Suprapubic skin (tissue), 4 donors: ENCODE data around the gene COL15A1.

Source experiments
- CTCF ChIP-seq, 2 donors: fragments of 200-600 bp in 1 of 2; fragments of 450-650 bp in 1 of 2; sonication (generic) in 1 of 2; IDR thresholded peaks; one replicate each; pipeline ENCODE4 v1.5.1; 2016 to 2019; ENCODE audit warnings: antibody characterized with exemption in 2 of 2, mild to moderate bottlenecking in 1 of 2, moderate library complexity in 1 of 2
- EP300 ChIP-seq: sonication (generic); formaldehyde crosslinking; IDR thresholded peaks from one replicate; pipeline ENCODE4 v1.6.1; 2017; ENCODE audit warnings: antibody characterized with exemption
- POLR2A ChIP-seq, 2 donors: fragments of 450-650 bp; IDR thresholded peaks; one replicate each; pipeline ENCODE4 v1.6.1; 2017; ENCODE audit warnings: antibody characterized with exemption in 2 of 2, mild to moderate bottlenecking in 2 of 2, moderate library complexity in 2 of 2
- POLR2AphosphoS5 ChIP-seq, 3 donors: sonication (generic); formaldehyde crosslinking; IDR thresholded peaks; one replicate each; pipeline ENCODE4 v1.6.1; 2017; ENCODE audit warnings: antibody characterized with exemption in 3 of 3

- TF ChIP-seq POLR2AphosphoS5 (IDR thresholded peaks at IDR 0.05) (no peak), POLR2A (IDR thresholded peaks at IDR 0.05) (no peak), CTCF (IDR thresholded peaks at IDR 0.05) (no peak), EP300 (no peak)
These were observed 488 bp downstream of the COL15A1 start for GRCh38 chr9:98944057-98944733.
